Psoas muscle (tissue), 8 donors: ENCODE data around the gene HLA-DQB1. TPM values are rescaled to one million over a fixed set of nuclear protein-coding genes. Genes with fewer than 3 reads are reported as not detected.

ENCODE experiments used
- ATAC-seq, 4 donors: fragments of 200-7000 bp; cut with Tn5 transposase; one replicate each; pipeline ENCODE4 v1.9.1; 2020; ENCODE audit warnings: moderate library complexity in 3 of 4, mild to moderate bottlenecking in 2 of 4
- DNase-seq, 2 donors: peaks; one replicate each; pipeline ENCODE4 v3.0.0-alpha.2; 2020
- H3K27ac ChIP-seq: fragments of 200-600 bp; one replicate; pipeline ENCODE4 v1.8.0; 2022
- H3K27me3 ChIP-seq, 3 donors: fragments of 200-600 bp in 1 of 3; one replicate each; pipeline versions ENCODE4 v1.6.1 to v1.8.0; 2013 to 2022; ENCODE audit warnings: low read length in 2 of 3, mild to moderate bottlenecking in 2 of 3, moderate library complexity in 1 of 3; ENCODE audit not compliant: insufficient read depth in 3 of 3
- H3K36me3 ChIP-seq, 2 donors: fragments of 200-600 bp in 1 of 2; one replicate each; pipeline versions ENCODE4 v1.6.1 to v1.8.0; 2013 to 2022; ENCODE audit warnings: low read depth in 1 of 2, mild to moderate bottlenecking in 1 of 2, moderate library complexity in 1 of 2; ENCODE audit not compliant: insufficient read depth in 1 of 2
- H3K4me1 ChIP-seq: fragments of 200-600 bp; one replicate; pipeline ENCODE4 v1.8.0; 2022
- H3K4me3 ChIP-seq: fragments of 200-600 bp; one replicate; pipeline ENCODE4 v1.8.0; 2022; ENCODE audit warnings: mild to moderate bottlenecking
- H3K9me3 ChIP-seq: fragments of 200-600 bp; one replicate; pipeline ENCODE4 v1.8.0; 2022
- CTCF ChIP-seq: fragments of 200-600 bp; IDR thresholded peaks from one replicate; pipeline ENCODE4 v1.8.0; 2022; ENCODE audit warnings: antibody characterized with exemption
- WGBS, 3 donors: extraction: QIAGEN DNeasy Blood & Tissue Kit; methylation state at CpG; one replicate each; pipeline versions ENCODE4 v1.1.6 to v1.1.7; 2013; 5-methylcytosine and 5-hydroxymethylcytosine counted together
- intact Hi-C, 2 donors: fragments of 100-400 bp; cut with DNase I; formaldehyde crosslinking; loops; one replicate each; pipeline versions ENCODE4 v1.11.0 to v1.14.2; 2022
- polyA plus RNA-seq, 3 donors: library from polyadenylated mRNA; stranded (reverse); fragments of 200-250 nt; gene quantifications; one replicate each; pipeline ENCODE4 v1.2.3, GENCODE V29; 2013
- total RNA-seq, 4 donors: library from RNA; stranded (reverse); fragmentation: NEBNext Ultra II Directional in 2 of 4; extraction: Animal tissue kit (Norgen Biotek cat#: 25700) in 2 of 4; gene quantifications; one replicate each; pipeline versions ENCODE4 v1.2.1 to v1.2.4, GENCODE V29; 2021 to 2023
- donor health status: healthy with polysubstance abuse.
- donor health status: DM: no; HTN: no; CAD: no; lungs with moderate emphysema.
- donor health status: Bipolar disorder and iron deficiency.
- donor health status: healthy.
- donor health status: DM: yes; HTN: yes; CAD: no.
- donor health status: DM: no; HTN: no; CAD: no.
- donor health status: DM: no; HTN: no; CAD: no.
- donor health status: DM: yes; HTN: yes; CAD: no.

HLA-DQB1 gene
- total and polyA plus RNA-seq, 7 donors = 2.9 to 10.8 (median 5.4) TPM

- Histone ChIP-seq H3K4me3 (no peak overlapping the region), H3K27me3 (no peaks in the 10 kb centered on the region), H3K4me1 (no peaks in the 10 kb centered on the region), H3K36me3 (no peaks in the 10 kb centered on the region), H3K27ac (no peak overlapping the region), H3K9me3 (no peaks in the 10 kb centered on the region)
- intact Hi-C loops = no loop called here
- TF ChIP-seq CTCF = no peak
- DNase-seq (no peak), ATAC-seq (no peak)
- 18 to 29% (median 24%) methylated on average over 3 of the region's 3 CpGs for WGBS, 3 donors
These were observed 38.6 kb downstream of the HLA-DQB1 start for GRCh38 chr6:32627831-32628230.

GRCh38 chr6:32627249-32627648 is 39.2 kb downstream of the HLA-DQB1 start:
- no peaks in the 10 kb centered on the region for H3K4me1 ChIP-seq
- no peak for ATAC-seq
- no peak for DNase-seq
- no peak overlapping the region for H3K27ac ChIP-seq
- no peaks in the 10 kb centered on the region for H3K36me3 ChIP-seq
- intact Hi-C loops = no loop called here
- H3K27me3 ChIP-seq = no peaks in the 10 kb centered on the region
- 0 to 3% (median 1%) methylated on average over 1 of the region's 3 CpGs for WGBS, 3 donors
- no peaks in the 10 kb centered on the region for H3K9me3 ChIP-seq
- no peak for TF ChIP-seq CTCF
- no peak overlapping the region for H3K4me3 ChIP-seq

- Histone ChIP-seq H3K4me1 (no peaks in the 10 kb centered on the region), H3K9me3 (no peaks in the 10 kb centered on the region), H3K27me3 (no peaks in the 10 kb centered on the region), H3K4me3 (no peak overlapping the region), H3K36me3 (no peaks in the 10 kb centered on the region), H3K27ac (no peak overlapping the region)
- DNase-seq = no peak
- whole genome bisulfite sequencing, 3 donors = 17 to 20% (median 18%) methylated on average over 5 of the region's 5 CpGs
- intact Hi-C loops = no loop called here
- no peak for TF ChIP-seq CTCF
- no peak for ATAC-seq
These were observed 41.3 kb downstream of the HLA-DQB1 start for GRCh38 chr6:32625137-32625536.

- Histone ChIP-seq H3K9me3 (no peaks in the 10 kb centered on the region), H3K36me3 (no peaks in the 10 kb centered on the region), H3K27me3 (no peaks in the 10 kb centered on the region), H3K27ac (no peak overlapping the region), H3K4me3 (no peak overlapping the region), H3K4me1 (no peaks in the 10 kb centered on the region)
- no peak for TF ChIP-seq CTCF
- ATAC-seq (no peak), DNase-seq (no peak)
- intact Hi-C loops = no loop called here
- 0% methylated on average over 1 of the region's 3 CpGs; no CpG with 5 or more reads in 1 of the 3 donors for WGBS, 3 donors
These were observed 41.9 kb downstream of the HLA-DQB1 start for GRCh38 chr6:32624565-32624964.

- Histone ChIP-seq H3K4me1 (no peaks in the 10 kb centered on the region), H3K36me3 (no peaks in the 10 kb centered on the region), H3K27me3 (no peaks in the 10 kb centered on the region), H3K9me3 (no peaks in the 10 kb centered on the region), H3K27ac (no peak overlapping the region), H3K4me3 (no peak overlapping the region)
- no peak for DNase-seq
- intact Hi-C loops = no loop called here
- no peak for TF ChIP-seq CTCF
- ATAC-seq = no peak
These were observed 42.8 kb downstream of the HLA-DQB1 start for GRCh38 chr6:32623693-32624092.
